ENCODE results near the gene CENPS. TPM values are rescaled to one million over a fixed set of nuclear protein-coding genes. Genes with fewer than 3 reads are reported as not detected.

CENPS gene
- total and polyA plus RNA-seq, 2 of the 8 experiments (the other 6 are each of a cell fraction or from before 2014, with no cell fraction given), result 7.8 to 20.3 TPM

DNA sequence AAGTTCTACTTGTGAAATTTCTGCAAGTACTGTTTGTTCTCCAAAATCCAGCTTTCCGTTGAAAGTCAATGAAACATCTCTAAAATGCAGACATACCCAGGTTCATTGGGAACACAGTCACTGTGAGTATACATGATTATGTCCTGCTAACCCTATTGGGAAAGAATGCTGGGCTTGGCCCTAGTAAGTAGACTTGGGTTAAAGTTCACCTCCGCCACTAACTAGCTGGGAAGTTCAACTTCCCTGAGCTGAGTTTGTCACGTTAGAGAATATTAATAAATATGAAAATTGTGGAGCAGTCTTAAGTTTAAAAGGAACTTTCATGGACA lies 41.9 kb upstream of the CENPS start:
- H4K91ac ChIP-seq (replicated peaks; ENCODE audit: insufficient read length, low read length), result no peak overlapping the region
- H3K79me2 ChIP-seq (ENCODE audit: control insufficient read depth in 1 of 2, insufficient read depth in 2 of 2, low read length in 2 of 2), result no peaks in the 10 kb centered on the region
- H2AFZ ChIP-seq (ENCODE audit: low read length), result no peak overlapping the region
- H3K23ac ChIP-seq (ENCODE audit: insufficient read length), result no peak overlapping the region
- H3K4me1 ChIP-seq (replicated peaks in 1 of 4; ENCODE audit: control insufficient read depth in 3 of 4, insufficient read depth in 4 of 4, low read length in 3 of 4), result peaks cover 0 to 5% (median 0%) of the 10 kb centered on the region in 4 experiments; a peak in 3 of 7 replicates
- no peak overlapping the region for H3K18ac ChIP-seq (ENCODE audit: extremely low read depth, low read length)
- H3K4me3 ChIP-seq (ENCODE audit: extremely low read depth in 1 of 4, insufficient read depth in 2 of 4, low read depth in 3 of 4, low read length in 4 of 4), result no peak overlapping the region
- no peaks in the 10 kb centered on the region; the same call in 1 of the 2 replicates for H3K79me1 ChIP-seq (ENCODE audit: low read depth, low read length)
- peaks cover 0 to 4% (median 0%) of the 10 kb centered on the region in 4 experiments; a peak in 1 of 8 replicates for H3K36me3 ChIP-seq (ENCODE audit: control insufficient read depth in 2 of 4, insufficient read depth in 4 of 4, low read length in 3 of 4)
- TF ChIP-seq SUZ12 (IDR thresholded peaks at IDR 0.05; ENCODE audit: low read length) (no peak), BRCA1 (IDR thresholded peaks at IDR 0.05; ENCODE audit: low read depth, low read length) (no peak), RXRA (IDR thresholded peaks at IDR 0.05; ENCODE audit: insufficient read depth, low read depth, low read length) (no peak), KDM1A (IDR thresholded peaks at IDR 0.05; ENCODE audit: borderline replicate concordance, low read length) (no peak)
- no peak overlapping the region for H3K14ac ChIP-seq (ENCODE audit: insufficient read length)
- no peak overlapping the region for H2AK5ac ChIP-seq (ENCODE audit: low read depth, low read length)
- H4K8ac ChIP-seq (ENCODE audit: extremely low read depth, insufficient read depth, low read length), result no peak overlapping the region
- no peak for DNase-seq (ENCODE audit: low read depth in 1 of 2, low spot score in 2 of 2)
- no peak overlapping the region for H2BK15ac ChIP-seq (ENCODE audit: low read length)
- H2BK120ac ChIP-seq (replicated peaks; ENCODE audit: low read depth, low read length), result no peak overlapping the region
- H3K4me2 ChIP-seq (ENCODE audit: insufficient read depth in 1 of 2, low read depth in 2 of 2, low read length in 2 of 2), result no peak overlapping the region
- no peak overlapping the region for H4K5ac ChIP-seq (ENCODE audit: insufficient read length, low read depth, low read length)
- no peak overlapping the region for H3K4ac ChIP-seq (replicated peaks; ENCODE audit: insufficient read length, low read depth, low read length)
- no peak overlapping the region for H3K9ac ChIP-seq (replicated peaks in 1 of 4; ENCODE audit: extremely low read depth in 1 of 4, low read depth in 3 of 4, low read length in 3 of 4)
- FAIRE-seq, result no peak
- H3K27ac ChIP-seq (ENCODE audit: low read depth, low read length), result no peak overlapping the region
- WGBS, 2 experiments (ENCODE audit: extremely low coverage in 1 of 2, insufficient coverage in 1 of 2, insufficient read length in 1 of 2, insufficient replicate concordance in 2 of 2, low coverage in 1 of 2, low lambda C conversion rate in 2 of 2, missing lambda C conversion rate in 1 of 2), result 90% methylated on average over 3 of the region's 3 CpGs; no CpG with 5 or more reads in 1 of the 2 experiments
- ChIA-PET CTCF (ENCODE audit: partially characterized antibody) (interaction anchor here (1.6 to 4.7 kb wide), 4 partner anchors 11 to 41 kb away, joined by 3 to 26 read pairs (median 12); partner anchors contain the start of genes CENPS and PGD), POLR2A (ENCODE audit: partially characterized antibody) (interaction anchor here (0.8 to 8.2 kb wide), 6 partner anchors 10 to 178 kb away, joined by 3 to 72 read pairs (median 4); partner anchors contain the start of genes KIF1B and PGD)
- no peaks in the 10 kb centered on the region for H3K27me3 ChIP-seq (replicated peaks in 1 of 4; ENCODE audit: control insufficient read depth in 3 of 4, extremely low read depth in 1 of 4, insufficient read depth in 3 of 4, low read length in 3 of 4)
- no peak overlapping the region for H3K56ac ChIP-seq (replicated peaks; ENCODE audit: insufficient read length, low read depth, low read length)
- no peaks in the 10 kb centered on the region for H3K9me3 ChIP-seq (ENCODE audit: insufficient read depth in 2 of 2, low read depth in 1 of 2, low read length in 1 of 2)
- no peaks in the 10 kb centered on the region for H4K20me1 ChIP-seq (replicated peaks in 1 of 2; ENCODE audit: control insufficient read depth in 1 of 2, insufficient read depth in 2 of 2, low read length in 2 of 2)
- no peak overlapping the region for H2BK5ac ChIP-seq (ENCODE audit: low read depth, low read length)
- no peaks in the 10 kb centered on the region for H3K23me2 ChIP-seq (ENCODE audit: low read depth, low read length)
- H2BK12ac ChIP-seq (ENCODE audit: low read depth, low read length), result no peak overlapping the region
- H2BK20ac ChIP-seq (ENCODE audit: low read length), result no peak overlapping the region

Measured in H1 (cell line).